HG02798 (cell line): ENCODE data around the gene FAM13C.

Source experiments
- ATAC-seq: cut with Tn5 transposase; IDR thresholded peaks from one replicate; pipeline ENCODE4 v1.9.1; 2021; ENCODE audit warnings: mild to moderate bottlenecking; ENCODE audit not compliant: unreplicated experiment, poor library complexity

FAM13C gene

DNA sequence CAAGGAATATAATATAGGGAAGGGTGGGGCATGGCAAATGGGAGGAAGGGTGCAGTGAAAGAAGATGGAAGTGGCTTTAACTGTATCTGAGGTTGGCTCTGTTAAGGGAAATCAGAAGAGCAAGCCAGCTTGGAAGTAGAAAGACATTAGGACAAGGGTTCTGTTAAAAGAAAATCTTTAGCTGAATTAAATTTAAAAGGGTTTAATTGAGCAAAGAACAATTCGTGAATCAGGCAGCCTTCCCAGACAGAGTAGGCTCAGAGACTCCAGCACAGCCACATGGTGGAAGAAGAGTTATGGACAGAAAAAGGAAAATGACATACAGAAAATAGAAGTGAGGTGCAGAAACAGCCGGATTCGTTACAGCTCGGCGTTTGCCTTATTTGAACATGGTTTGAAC lies 42.0 kb downstream of the FAM13C start:
- no peak for ATAC-seq

DNA sequence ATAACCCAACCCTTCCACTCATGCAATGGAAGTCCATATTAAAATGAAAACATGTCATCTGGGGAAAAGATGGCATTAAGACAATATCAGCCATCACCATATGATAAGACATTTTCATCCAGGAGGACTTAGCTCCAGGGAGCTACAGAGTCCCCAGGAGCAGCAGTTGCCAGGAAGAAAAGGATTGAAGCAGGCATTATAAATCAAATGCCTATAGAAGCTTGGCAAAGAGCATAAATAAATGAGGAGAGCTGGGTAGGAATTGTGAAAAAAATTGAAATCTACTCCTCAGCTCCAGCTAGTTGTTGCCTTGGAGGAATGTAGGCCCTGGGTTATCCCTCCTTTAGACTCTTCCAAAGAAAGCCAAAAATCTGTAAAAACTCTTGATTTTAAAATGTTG lies 42.5 kb downstream of the FAM13C start:
- no peak for ATAC-seq

DNA sequence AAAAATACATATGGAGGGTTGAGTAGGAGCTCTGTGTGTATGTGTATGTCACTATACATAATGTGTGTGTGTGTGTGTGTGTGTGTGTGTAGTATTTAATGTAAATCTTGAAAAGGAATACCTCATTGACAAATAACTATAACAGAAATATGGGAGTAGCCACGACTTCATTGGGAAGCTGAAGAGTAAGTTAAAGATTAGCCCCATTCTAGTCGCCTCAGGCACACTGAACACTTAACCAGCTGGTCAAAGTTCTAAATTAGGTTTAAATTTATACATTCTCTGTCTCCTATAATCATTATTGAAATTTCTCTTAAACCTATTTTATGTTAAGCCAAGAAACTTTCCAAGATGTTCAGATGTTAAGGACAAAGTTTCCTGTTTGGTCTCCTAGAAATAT lies 45.3 kb downstream of the FAM13C start:
- no peak for ATAC-seq

DNA sequence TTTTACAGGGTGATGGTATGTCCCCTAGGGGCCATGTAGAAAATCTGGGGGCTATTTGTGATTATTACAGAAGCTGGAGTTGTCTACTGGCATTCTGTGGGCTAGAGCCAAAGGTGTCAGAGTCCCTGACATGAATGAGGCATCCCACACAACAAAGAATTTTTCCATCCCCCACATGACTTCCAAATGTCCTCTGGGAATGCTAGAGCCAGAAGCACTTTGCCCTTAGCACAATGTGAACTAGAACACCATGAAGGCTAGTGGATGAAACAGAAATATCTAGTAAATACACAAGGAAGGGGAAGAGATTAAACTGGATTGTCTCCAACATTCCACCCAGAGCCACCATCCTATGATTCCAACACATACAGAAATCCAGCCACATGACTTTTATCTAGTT lies 46.9 kb downstream of the FAM13C start:
- no peak for ATAC-seq

DNA sequence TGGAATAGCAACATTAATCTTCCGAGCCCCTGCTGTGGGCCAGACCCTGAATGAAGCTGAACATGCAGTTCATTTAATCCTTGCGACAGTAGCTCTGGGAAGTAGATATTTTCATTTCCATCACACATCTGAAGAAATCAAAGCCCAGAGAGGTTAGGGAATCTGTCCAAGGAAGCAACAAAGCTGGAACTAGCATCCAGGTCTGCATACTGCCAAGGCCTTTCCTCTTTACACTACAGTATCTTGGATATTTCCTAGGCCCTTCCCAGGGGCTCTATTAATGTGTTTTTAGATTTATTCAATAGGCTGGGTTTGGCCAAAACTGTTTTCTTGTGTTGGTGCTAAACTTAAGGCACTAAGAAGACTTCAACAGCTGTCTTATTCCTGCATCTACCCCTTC lies 48.1 kb downstream of the FAM13C start:
- ATAC-seq = no peak

DNA sequence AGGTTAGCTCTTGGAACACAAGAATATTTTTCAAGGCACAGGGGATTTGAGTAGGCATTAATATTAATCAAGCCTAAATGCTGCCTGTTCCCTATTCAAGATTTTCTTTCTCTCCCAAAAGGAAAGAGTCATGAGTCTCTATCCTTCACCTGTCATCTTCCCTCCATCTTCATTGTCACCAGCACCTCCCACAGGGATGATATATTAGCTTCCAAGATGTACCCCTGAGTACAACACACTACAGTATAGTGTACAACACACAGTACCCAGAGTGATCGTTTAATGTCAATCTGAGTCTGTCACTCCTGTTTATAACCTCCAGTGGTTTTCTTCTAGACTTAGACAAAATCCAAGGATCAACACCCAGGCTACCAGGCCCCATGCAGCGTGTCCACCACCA lies 50.1 kb downstream of the FAM13C start:
- no peak for ATAC-seq

DNA sequence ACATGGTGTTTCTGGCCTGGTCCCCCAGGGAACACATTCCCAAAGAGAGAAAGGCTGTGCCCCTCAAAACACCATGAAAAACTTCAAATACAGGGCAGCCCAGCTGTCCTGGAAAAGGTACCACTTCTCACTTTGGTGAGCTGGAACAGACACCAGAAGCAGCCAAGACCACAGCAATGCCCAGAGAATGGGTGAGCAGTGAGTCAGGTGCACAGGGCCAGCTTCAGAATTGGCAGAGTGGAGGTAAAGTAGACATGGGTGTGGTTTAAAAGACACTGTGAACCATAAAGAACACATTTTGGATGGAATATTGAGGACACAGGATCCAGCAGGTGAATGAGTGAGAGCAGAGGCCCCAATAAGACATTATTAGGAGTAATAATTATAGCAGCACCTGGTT lies 51.3 kb downstream of the FAM13C start:
- no peak for ATAC-seq

DNA sequence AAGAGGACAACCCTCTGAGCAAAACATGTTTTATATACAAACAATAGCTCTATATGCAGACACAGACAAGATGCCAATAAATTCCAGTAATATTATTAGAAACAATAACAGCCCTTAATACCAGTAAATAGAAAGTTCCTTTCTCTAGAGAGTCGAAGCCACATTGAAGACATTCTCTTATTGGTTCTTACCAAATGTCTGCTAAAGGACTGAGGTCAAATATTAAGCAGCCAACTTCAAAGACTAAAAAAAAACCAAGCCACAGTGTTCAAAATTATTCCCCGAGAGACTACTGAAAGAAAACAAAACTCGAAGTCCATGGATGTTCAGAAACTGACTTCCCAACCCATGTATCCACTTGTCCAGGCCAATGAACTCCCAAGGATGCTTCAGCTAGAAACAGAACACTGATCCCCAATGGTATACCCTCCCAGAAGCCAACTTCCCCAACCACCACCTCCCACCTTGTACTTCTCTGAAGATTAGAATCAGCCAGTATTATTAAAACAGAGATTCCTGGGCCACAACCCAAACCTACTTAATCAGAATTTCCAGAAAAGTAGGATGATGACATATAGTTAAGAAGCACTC lies 51.9 kb downstream of the FAM13C start:
- no peak for ATAC-seq

DNA sequence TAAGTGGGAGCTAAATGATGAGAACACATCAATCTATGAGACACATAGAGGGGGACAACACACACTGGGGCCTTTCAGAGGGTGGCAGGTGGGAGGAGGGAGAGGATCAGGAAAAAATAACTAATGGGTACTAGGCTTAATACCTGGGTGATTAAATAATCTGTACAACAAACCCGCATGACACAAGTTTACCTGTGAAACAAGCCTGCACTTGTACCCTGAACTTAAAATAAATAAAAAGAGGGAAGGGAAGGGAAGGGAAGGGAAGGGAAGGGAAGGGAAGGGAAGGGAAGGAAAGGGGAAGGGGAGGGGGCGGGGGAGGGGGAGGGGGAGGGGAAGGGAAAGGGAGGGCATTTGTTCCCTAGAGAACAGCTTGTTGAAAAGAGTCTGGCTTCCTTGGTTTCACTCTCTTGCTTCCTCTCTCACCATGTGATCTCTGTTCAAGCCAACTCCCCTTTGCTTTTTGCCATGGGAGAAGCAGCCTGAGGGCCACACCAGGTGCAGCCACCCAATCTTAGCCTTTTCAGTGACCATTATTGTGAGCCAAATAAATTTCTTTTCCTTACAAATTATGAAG lies 57.7 kb downstream of the FAM13C start:
- no peak for ATAC-seq

DNA sequence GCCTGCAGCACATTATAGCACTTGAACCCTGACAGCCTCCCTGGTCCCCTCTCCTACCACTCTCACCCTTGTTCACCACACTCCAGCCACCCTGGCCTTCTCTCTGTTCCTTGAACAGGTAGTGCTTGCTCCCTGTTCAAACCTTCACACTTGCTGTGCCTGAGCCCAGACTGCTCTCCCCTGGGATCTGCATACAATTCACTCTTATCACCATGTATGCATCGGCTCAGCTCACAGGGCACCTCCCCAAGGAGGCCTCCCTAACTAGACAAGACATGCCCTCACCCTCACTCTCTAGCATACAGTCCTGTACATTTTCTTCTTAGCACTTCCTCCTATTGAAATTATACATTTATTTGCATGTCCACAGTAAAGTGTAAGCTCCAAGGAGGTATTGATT lies 59.3 kb downstream of the FAM13C start:
- peak; percentile 42 for ATAC-seq

DNA sequence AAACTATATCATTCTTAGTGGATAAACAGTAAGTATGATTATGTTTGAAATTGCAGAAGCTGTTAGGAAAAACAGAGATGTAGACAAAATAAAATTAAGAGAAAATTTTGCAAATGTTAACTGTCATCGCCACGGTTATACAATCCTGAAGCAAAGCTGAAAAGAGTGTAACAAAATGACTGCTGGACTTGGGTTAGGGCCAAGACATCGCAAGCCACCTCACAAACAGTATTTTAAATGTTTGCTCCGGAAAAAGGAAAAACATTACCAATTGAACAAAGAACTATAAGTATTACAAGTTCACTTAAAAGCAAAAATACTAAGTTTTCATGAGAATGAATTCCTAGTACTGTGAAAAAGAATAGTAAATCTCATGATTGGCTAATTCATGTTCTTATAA lies 60.0 kb downstream of the FAM13C start:
- no peak for ATAC-seq

DNA sequence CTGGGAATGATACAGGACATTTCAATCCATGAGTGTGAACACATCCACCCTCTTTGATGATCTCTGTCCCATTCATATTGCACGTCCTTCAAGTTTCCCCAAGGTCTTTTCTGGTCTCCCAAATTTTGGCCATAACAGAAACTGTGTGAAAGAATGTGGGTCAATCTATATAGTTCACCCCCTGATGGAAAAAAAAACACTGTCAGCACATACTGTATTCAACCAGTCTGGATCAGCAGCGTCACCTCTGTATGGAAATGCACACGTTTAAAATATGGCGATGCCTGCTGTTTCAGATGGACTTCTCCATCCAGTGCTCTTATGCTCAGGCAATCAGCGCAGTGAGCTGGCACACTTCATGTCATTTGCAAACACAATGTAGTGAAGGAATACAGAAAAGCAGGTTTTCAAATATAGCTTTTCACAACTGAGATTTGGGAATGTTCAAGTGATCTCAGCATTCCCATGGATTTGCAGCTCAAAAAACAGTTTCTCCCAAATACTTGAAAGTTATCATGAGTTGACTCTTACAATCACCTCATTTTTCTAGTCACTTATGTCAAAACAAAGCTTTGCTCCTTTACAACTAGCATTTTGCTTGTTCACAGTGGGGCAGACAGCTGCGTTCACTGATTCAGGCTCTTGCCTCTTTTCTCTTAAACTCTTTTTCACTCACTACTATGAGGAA lies 61.1 kb downstream of the FAM13C start:
- ATAC-seq = no peak

DNA sequence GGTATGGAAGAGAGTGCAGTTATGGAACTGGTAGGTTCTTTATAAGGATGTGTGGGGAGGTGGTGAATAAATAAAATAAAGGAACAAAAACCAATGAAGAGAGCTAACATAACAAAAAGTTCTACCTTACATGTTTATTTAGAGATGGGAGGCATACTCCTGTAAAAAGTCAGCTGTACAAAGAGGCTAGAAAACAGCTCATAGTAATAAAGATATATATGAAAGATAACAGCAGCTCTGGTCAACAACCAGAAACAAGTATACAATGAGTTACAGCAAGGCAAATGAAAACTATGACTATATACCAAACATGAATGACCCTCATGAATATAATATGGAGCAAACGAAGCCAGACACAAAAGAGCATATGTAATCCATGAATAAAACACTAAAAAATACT lies 62.0 kb downstream of the FAM13C start:
- ATAC-seq = no peak

DNA sequence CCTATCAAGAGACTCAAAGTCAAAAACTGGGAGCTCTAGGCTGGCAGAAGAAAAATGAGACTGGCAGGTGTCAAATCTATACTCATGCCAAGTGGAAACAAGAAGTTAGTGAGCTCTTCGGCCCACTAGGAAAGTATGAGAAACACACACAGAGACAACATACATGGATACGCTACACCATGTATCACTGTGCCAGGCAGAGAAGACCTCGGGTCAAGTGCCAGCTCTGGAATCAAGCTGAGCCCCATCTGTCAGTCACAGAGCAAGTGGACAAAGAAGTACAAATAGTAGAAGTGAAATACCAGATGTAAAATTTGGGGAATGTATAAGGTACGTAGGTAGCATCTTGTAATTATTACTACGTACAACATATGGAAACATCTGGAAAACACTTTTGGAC lies 62.4 kb downstream of the FAM13C start:
- ATAC-seq = no peak

DNA sequence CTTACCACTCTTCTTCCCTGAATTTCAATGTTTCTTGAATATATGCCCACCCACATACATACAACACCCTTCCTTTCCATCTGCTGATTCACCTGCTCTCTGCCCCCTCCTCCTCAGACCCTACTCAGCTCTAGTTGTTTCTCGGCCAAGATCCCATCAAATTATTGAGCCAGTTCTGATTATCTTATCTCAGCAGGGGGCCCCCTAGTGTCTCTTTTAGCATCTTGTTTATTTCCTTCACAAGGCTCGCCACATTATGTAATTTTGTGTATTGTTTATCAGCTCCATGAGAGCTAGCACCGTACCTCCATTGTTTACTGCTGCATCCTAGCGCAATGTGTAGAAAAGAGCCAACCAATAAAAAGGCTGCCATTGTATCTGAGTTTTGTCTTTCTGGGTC lies 71.9 kb downstream of the FAM13C start:
- ATAC-seq = no peak

DNA sequence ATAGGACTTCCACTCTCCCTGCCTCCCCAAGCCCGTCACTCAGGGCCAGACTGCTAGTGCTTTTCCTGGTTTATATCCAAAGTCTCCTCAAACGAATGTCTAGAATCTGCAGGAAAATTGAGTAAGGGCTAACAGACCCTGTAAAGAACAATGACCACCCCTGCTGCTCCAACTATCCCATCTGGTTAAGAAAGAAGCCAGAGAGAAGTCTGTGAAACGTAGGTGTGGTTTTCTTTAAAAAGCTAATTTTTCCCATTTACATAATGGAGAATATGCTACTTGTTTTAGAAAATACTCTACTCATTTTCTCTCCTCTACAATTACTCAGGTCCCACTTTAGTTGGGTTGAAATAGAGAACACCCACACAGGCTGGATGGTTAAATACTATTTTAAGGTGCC lies 72.5 kb downstream of the FAM13C start:
- ATAC-seq = no peak

DNA sequence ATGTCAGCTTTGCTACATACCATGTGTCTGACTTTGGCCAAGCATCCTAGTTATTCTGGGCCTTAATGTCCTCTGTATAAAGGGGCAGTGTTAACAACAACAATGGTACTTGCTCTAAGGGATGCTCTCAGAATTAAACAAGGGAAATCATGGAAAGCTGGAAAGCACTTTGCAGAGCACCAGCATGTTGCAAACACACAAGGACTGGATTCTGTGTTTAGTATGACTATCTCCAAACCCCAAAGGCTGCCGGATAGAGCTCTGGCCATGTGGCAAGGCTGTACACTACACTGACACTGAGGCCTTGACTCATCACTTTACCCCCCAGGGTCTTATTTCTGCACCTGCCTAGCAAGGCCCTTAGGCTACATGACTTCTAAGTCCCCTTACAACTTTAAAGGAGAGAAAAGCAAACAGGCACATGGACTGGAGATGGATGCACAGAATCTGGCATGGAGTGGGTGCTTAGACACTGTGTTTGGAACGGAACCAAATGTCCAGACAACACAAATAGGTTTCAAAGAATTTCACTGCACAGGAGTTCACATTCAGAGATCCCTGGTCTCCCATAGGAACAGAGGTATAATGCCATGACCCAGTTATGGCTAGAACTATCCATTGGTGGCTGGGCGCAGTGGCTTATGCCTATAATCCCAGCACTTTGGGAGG lies 74.6 kb downstream of the FAM13C start:
- no peak for ATAC-seq

DNA sequence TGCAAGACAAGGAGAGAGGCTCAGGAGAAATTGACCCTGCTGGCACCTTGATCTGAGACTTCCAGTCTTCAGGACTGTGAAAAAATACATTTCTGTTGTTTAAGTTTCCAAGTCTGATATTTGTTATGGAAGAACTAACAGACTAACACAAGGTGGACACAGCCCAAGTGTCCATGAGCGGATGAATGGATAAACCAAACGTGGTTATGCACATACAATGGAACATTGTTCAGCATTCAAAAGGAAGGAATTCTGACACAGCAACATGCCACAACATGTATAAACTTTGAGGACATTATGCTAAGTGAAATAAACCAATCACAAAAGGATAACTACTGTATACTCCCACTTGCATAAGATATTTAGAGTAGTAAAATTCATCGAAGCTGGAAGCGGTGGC lies 76.5 kb downstream of the FAM13C start:
- no peak for ATAC-seq

DNA sequence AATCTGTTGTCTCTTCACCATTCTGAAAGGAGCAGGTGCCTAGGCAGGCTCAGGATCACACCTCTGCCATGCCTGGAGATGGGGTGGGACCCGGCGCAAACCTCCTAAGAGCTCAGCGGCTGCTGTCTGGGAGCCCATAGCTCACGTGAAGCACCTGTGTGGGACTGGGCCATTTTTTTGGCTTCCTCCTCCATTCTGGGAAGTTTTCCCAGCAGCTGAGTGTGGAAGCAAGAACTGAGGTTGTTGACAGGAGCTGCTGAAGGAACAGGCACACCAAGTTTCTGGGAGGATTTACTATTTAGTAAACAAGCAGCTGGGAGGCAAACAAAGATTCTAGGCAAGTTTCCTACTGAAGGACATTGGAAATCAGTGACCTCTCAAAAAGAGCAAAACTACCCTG lies 77.3 kb downstream of the FAM13C start:
- ATAC-seq = no peak

DNA sequence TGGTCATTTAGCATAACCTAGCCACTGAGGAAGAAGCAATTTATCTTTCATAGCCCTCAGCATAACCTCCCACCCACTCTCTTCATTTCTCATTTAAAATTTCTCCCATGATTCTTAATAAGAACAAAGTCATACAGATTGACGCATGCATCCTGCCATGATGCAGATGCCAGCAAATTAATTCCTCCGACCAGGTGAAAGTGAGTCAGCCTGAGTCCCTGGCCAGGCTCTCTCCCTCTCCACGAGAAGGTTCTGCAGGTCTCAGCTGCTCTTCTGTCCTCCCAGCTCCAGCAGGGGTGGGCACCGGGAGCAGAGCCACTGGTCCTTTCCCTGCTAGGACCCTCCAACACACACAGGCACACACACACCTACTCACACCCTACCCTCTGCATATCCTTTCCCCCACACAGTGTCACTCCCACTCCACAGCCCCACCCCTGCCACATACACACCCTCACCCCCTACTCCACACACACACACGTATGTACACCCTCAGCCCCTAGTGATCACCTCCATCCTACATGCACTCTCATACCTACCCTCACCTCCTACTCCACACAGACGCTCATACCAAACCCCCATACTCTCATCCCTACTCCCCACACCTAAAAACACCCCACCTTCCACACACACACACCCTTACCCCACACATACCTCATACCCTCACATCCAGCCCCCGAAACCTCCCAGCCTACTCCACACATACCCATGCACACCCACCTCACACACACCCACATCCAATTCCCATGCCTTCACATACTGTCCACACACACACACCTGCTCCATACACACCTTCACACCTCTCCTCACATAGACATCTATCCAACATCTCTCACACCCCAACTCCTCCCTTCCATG lies 78.0 kb downstream of the FAM13C start:
- ATAC-seq = no peak
